NCI-H2227 (cell line): ENCODE results near the gene POLD3.

Experiments
- DNase-seq: peaks from one replicate; lab custom pipeline; 2025; ENCODE audit not compliant: unreplicated experiment; lab: John Stamatoyannopoulos, UW

The POLD3 gene

GRCh38 chr11:74686792-74687191, 94.4 kb downstream of the POLD3 start:
- no peak for DNase-seq

DNA sequence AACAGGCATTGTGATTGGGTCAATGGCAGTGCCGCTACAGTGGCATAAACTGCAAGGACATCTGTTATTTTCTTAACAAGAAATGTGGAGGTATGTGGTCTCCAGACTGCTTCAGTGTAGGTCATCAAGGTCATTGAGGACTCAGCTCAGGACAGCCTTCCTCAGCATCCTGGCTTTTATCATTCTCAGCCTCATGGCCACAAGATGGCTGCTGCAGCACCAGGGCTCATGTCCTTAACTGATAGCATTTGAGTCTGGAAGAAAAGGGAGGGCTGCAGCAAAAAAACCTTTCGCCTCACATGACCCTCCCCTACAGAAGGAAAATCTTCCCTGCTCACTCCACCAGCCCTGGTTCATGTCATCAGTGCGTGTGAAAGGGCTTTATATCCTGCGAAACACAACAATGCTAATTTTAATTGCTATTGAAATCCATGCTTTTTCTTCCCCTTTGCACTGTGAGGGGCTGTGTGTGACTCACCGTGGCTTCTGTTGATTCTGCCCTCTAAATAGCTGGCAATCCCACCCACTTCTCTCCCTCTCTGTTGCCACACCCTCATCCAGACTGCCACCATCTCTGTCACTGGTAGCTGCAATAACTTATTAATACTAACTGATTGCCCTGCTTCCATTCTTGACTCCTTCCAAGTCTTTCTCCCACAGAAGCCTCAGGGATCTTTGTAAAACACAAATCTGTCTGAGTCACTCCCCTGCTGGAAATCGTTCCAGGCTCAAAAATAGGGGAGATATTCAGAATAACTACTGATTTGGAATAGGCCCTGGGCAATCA, 95.0 kb downstream of the POLD3 start:
- no peak for DNase-seq

DNA sequence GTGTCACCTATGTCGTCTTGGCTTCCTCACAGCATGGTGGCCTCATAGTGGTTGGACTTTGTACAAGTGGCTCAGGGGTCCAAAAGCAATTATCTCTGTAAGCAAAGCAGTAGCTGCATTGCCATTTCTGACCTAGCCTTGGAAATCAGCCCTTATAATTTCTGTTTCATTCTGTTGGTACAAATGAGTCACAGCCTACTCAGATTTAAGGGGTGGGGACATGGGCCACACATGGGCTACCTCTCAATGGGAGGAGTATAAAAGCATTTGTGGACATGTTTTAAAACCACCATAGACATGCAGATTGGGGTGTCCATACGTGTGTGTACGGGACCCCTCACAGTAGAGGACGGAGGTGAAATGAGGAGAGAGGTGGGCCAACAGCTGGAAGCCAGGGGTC, 97.3 kb downstream of the POLD3 start:
- no peak for DNase-seq

DNA sequence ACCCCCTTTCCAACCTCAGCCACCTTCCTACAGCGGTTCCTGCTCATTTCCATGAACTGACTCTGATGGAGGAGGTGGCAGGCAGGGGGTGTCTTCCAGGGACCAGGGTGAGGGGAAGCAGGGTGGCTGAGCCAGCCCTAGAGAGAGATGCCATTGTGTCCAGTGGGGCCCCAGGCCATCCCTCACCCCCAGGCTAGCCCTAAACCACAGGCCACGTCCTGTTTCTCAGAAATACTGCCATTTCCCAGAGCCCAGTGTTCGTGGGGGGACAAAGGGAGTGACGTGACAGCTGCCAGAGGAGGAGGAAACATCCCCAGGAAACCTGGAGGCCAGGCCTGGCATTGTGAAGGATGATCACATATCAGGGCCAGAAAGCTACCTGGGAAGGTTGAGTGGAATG, 99.4 kb downstream of the POLD3 start:
- DNase-seq: no peak
